Stimulated activated CD8-positive, alpha-beta memory T cell treated with anti-CD3 and anti-CD28 coated beads, Interleukin-12 subunit alpha, Interleukin-12 subunit beta, amount 100 ng/mL, for 24 hours (primary cell): ENCODE results near the gene NKAIN2.

Experiments
- DNase-seq: peaks from one replicate; pipeline ENCODE4 v3.0.0-alpha.2; 2020; ENCODE audit errors: extremely low read depth

The NKAIN2 gene

DNA sequence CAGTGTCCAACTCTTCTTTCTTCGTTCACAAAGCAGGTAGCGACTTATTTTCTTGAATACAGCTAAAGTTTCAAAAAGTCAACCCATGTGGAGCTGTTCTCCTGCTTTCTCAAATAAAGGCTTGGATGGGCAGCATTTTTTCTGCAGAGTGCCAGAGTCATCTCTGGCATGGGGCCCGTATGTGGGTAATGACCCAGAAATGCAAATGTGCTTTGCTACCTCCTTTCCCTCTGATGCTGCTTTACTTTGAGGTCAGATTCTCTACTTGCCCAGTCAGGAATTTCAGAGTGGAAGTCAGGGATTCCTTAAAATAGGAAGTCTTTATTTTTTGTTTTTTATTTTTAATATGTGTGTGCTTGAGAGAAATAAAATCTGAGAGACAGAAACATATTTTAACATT lies 4.9 kb downstream of the NKAIN2 start:
- no peak for DNase-seq

DNA sequence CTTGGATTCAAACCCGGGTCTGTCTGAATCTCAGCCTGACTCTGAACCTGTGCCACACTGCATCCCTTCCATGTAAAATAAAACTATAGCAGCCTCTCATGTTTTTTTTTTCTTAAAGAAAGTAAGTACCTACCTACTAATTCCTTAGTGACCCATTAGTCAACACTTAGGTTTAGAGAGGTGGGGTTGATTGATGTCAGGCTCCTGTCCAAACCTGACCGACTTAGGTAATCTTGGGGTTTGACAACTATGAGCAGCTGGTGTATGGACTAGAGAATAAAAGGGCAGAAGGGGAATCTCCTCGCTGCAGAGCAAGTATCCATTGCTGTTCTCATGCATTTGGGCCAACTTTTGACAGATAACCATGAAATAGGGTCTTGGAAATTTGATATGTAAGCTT lies 6.5 kb downstream of the NKAIN2 start:
- DNase-seq: no peak

DNA sequence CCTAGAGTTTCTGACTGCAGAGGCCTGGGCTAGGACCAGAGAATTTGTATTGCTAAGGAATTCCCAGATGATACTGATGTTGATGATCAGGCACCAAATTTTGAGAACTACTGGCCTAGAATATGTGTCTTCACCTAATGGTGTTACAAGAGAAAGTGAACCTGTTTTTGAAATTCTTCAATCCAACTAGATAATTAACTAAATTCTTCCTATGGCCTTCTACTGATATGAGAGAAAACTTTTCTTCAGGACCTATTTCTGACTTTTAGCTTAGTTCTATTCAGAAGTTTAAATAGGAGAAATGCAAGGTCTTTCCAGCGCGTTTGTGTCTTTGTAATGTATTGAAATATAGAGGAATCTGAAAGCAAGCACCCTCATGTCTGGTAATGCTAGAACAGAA lies 7.3 kb downstream of the NKAIN2 start:
- no peak for DNase-seq

DNA sequence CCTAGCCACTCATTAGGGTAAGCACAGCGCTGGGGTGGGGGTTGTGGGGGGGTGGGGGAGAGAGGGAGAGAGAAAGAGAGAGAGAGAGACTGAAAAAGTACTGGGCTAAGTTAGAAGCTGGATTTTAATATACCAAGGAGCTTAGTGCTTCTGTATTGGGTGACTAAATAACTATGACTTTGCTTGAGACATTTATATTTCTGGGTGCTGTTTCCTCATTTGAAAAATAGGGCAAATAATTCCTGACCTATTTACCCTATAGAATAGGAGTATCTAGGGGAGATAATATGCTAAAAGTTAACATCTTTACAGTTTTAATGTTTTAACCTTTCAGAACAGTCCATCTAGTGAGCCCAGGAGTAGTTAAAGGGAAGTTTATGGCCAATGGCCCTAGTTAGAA lies 7.7 kb downstream of the NKAIN2 start:
- no peak for DNase-seq

DNA sequence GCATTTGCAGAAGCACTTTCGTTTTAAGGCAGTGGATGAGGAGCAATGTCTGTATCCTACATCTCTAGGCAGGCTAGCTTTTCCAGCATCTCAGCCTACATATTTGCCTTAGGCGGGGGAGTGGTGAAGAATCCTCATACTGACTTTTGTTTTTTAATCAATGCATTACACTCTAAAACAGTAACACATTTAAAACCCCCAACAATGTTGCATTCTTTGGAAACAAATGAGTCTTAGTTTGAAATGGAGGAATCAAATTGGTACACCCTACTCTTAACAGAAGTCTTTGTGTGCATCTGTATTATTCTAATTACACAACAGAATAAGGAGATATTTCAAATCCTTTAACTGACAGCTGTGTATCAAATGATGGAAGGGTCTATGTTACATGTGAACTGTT lies 9.0 kb downstream of the NKAIN2 start:
- no peak for DNase-seq

DNA sequence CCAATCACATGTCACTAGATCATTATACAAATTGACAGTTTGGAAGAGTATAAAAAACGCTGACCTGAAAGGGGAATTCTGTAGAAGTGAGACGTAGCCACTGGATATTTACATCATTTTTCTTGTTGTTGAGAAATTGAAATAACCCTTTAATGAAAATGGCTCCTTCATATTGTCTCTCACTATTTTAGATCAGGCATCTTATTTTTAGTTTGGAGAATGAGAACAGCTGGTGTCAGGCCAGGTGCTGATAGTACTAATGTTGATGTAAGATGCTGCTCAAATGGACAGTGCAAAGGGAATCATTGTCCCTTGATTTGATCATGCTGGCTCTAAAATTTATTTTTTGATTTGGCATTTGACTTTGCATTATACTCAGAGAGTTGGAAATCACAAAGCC lies 17.4 kb downstream of the NKAIN2 start:
- no peak for DNase-seq

DNA sequence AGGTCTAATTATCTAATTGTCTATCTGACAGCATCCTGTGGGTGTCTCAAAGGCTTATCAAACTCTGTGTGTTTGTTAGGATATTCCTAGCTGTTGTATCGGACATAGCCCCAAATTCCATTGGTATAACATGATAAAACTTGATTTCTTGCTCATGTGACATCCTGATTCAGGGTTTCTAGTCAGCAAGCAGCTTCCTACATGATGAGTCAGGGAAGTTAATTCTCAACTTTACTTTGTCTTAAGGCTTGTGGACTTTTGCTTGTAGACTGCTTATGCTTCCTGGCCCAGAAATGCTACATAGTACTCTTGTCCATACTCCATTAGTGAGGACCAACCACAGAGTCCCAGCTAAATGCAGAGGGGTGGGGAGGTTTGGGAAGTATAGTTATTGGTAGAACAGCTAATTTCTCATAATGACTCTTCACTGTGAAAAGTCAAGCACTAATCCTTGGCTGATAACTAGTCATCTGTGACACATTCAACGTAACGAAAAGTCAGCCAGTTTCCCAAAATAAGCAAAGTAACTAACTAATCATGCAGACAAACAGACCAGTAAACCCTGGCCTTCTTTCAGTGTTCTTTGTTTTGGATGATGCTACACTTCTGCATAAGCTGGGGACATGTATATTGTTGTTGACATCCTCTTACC lies 25.8 kb downstream of the NKAIN2 start:
- no peak for DNase-seq

DNA sequence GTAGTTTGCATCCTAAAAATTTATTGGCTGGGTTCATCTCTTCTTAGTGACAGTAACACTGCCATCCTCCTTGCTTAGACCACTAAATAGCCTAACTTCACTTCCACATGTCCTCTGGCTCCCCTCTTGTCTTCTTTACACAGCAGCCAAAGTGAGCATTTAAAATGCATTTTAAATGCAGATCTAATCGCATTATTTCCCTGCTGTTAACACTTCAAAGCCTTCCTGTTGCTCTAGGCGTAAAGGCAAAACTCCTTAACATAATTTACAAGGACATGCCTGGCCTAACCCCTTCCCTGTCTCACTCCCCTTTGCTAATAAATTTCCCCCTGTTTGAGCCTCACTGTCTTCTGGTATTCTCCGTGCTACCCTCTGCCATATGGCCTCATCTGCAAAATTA lies 26.5 kb downstream of the NKAIN2 start:
- DNase-seq: no peak

DNA sequence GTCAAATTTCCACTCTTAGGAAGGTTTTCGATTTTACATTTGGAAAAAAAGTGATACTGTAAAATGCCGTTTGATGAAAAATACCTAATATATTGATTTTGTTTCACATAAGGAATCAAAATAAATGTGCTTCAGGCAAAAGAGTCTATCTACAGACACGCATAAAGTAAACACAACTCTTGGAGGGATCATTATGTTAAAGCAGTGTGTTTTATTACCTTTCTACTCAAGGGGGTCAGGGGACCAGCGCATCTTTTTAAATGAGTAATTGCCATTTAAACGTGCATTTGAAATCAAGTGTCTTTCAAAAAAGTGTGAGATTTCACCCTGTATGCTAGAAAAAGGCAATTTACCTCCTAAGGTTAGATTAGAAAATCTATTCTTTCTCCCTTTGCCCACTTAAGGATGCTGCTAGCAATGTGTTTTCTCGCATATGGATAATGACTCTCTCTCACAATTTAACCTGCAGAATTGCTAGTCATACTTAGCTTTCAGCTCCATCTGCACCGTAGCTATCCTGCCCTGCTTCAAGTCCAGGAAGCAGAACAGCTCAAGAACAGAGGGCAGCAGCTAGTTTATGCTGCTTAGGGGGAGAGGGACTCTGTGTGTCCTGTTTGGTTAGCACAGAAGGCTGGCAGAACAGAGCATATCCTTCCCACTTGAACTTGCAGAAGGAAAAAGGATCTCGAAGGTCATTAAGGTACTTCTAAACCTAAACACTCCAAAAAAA lies 35.0 kb downstream of the NKAIN2 start:
- no peak for DNase-seq

DNA sequence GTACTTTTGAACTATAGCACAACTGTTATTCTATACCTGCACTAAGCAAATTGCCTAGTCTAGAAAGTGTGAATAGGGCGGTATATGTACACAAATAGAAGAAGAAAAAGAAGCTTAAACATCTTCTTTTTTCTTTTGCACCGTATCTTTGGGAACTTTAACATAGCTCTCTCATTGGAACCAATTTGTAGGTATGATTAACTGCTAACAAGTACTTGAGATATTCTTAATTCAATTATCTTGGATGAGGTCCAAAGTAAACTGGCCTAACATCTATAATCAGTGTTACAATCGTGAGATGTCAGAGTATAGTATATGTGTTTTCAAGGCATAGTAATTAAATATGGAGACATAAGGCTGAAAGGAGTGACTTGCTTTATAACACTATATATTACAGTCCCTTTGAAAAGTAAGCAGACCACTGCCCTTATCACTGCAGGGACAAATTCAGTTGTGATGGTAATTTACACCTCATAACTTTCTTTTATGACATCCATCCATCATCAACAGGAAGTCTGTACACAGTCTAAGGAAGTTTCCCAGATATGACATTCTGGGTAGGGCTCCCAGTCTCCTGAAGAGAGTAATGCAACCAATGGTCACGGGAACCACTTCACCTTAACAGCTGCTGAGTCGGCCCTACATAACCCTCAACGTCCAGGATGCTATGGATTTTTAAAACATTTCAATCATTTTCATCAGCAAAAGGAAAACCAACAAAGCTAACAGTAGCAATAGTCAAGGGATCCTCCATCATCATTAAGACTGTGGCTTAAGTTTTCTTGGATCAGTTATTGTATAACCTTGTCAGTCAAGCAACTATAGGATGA lies 37.6 kb downstream of the NKAIN2 start:
- no peak for DNase-seq

DNA sequence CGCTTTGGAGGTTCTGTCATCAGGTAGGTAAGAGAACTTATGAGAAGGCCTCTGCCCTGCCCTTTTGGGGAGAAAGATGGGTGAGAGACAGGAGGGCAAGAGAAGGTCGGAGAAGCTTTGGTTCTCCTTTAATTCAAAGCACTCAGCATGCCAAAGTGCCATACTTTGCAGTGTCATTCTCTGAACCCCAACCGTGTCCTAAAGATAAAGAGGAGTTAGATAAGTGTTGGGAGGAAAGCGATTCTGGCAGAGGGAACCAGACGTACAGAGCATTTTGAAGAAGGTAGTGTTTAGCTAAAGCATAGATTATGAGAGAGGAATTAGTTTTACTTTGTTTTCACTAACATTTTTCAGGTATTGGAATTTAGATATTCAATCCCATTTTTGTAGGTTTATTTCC lies 40.3 kb downstream of the NKAIN2 start:
- no peak for DNase-seq

DNA sequence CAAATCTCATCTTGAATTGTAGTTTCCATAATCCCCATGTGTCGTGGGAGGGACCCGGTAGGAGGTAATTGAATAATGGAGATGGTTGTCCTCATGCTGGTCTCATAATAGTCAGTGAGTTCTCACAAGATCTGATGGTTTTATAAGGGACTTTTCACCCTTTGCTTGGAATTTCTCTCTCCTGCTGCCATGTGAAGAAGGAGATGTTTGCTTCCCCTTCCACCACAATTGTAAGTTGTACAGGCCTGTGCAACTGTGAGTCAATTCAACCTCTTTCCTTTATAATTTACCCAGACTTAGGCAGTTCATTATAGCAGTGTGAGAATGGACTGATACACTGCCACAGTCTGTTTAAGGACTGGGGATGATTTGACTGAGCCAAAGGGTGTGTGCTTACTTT lies 44.7 kb downstream of the NKAIN2 start:
- no peak for DNase-seq

DNA sequence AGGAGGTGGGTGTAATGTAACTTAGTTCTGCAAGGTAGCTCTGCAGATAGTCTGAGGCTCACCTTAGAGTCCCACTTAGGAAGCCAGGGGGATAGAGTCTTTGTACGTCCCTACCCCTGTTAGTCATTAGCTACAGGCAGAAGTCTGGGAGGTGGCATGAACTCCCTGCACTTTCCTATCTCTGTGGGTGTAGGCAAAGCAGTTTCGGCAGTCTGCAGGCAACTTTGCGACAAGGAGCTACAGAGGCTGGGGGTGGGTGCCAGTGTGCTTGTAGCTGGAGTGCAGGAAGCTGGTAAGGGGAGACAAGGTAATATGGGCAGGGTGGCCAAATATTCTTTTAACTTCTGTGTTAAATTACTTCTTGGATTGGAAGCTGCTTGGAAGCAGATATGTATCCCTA lies 45.7 kb downstream of the NKAIN2 start:
- DNase-seq: no peak

DNA sequence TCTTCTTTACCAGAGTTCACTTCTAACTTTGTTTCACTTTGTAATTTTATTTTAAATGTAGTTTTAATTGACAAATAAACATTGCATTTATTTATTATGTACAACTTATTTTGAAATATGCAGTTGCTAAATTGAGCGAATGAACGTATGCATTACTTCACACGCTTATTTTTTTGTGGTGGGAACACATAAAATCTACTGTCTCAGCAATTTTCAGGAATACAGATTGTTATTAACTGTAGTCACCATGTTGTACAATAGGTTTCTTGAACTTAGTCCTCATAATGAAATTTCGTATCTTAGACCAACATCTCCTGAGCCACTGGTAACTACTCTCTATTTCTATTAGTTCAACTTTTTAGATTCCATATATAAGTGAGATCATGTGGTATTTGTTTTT lies 46.9 kb downstream of the NKAIN2 start:
- no peak for DNase-seq

DNA sequence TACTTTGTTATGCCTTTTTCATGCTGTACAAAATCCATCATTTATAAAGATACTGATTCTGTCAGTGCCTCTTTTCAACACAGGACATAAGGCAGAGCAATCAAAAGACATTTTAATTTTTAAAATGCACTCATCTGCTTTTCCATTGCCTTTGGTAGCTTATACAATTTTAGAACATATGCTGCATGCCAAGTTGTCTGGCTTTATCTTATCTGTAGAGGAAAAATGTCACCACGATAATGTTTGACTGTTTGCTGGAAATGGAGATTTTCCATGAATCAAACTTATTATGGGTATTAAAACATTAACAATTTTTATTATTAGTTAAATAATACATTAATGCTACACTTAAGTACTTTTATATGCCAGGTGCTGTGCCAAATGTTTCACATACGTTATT lies 50.5 kb downstream of the NKAIN2 start:
- no peak for DNase-seq

DNA sequence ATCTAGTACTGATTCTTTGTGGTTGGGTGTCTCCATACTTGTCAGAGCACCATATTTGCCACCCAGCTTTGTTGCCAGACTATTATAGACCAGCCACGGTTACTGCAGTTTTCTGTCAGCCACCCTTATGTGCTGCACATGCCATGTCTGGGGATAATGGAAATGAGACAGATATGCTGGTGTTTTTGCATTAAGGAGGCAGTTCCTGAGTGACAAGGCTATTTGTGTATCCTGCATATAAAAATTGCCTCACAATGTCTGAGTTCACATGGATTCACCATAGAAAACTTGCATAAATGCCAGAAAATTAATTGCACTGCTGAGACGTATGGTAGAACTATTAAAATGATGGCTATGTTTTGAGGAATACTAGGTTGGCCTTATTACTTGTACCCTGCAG lies 51.8 kb downstream of the NKAIN2 start:
- no peak for DNase-seq

DNA sequence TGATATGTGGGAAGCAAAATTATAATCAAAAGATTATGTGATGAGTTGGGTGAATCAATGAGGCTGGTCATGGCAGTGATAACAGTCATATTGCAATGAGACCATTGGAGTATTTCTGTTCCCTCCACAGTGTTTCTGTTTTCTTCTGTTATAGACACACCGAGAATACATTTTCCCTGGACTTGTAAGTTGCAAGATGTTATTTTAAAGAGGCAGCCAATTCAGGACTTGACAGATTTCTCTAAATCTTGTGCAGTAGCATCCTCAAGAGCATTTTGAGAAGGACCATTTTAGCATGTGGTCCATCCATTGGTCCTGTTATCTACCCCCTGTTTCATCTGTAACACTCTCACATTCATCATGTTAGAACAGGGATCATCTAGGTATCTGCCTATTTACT lies 55.6 kb downstream of the NKAIN2 start:
- DNase-seq: no peak

DNA sequence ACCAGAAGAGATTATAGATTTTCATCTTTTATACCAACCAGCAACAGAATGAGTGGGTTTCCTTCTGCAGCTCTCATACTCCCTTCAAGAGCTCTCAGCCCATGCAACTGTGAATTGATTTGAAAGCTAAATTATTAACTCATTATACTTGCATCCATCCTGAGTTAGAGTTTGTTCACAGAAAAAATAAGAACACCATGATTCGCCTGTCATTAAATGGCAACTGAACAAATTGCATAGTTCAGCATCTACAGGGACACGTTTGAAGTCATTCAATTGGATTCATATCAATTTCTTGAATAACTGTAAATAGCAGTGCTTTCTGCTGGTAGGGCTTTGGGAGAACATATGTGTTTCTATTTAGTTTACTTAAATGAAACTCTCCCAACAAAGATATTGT lies 65.7 kb downstream of the NKAIN2 start:
- DNase-seq: no peak

DNA sequence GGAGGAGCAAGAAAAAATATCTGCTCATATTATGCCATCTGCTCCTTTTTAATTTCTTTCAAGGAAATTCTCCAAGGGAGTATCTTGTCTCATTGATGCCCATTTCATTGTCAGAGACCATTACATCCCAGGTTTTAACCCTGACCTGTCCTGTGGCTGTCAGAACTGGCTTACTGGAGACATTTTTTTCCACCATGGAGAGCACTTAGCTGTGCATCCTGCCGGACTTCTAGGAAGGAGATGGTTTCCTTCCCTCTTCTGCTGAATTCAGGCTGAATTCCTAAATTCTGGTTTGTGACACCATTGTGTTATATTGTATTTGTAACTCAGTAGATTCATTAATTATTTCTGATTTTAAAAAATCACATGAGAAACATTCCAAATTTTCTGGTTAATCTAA lies 70.3 kb downstream of the NKAIN2 start:
- no peak for DNase-seq

DNA sequence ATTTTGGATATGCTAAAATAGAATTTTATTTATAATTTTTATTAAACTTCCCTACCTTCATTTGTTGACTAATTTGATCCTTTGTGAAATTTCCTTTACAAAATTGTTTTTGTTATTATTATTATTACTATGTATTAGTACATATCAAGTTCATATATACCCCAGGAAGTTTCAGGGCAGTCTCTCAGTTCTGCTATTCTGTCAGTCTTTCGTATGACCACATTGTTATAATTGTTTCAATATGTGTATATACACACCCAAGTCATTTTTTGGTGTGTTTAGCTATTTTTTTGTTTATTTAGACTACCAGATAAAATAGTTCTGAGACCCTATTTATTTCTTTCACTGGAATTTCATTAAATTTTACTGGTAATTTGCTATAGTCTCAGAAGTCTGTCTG lies 72.1 kb downstream of the NKAIN2 start:
- DNase-seq: no peak

DNA sequence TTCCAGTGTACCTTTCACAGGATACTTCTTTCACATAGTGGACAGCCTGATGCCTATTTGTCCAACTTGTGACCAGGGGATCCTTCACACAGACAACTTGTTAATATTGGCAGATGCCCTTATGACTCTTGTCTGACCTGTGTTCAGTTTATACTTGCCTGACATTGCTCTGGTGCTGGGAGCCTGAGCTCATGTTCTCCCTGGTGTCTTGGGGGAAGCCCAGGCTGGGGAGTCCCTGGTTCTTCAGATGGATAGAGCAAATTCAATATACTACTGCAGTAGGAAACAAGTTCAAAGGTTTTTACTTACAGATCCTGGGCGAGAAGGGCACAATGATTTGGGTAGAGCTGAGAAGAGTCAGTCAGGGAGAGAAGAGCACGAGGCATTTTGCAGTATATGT lies 76.1 kb downstream of the NKAIN2 start:
- DNase-seq: no peak

DNA sequence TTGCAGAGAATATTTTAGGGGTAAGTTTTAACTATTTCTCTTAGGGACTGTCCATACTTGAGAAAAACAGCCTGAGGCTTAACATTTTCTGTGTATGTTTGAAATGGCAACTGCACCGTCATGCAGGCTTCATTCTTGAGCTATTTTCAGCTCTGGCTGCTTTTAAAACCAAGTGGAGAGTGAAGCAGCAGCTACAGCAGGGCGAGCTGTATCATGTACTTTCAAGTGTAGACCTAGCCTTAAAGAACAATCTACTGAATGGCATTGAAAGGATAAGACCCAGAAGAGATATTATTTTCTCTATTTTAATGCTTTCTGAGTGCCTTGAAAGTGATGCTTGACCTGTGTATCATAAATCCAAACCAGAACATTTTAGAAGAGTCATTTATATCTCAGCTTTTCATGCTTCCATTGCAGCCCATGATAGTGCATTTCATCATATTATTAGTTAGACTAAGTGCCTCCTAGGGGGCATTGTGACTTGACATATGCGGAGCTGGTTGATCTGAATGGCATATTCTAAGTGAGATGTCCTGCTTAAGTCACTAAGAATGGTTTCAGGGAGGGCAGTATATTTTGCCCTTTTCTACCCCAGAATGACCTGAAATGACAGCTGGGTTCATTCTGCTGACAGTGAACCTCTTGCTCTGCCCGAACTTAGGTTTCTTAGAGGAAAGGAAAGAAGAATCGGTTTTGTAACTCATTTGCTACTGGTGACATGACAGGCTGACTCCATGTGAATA lies 85.3 kb downstream of the NKAIN2 start:
- no peak for DNase-seq
